Measurements from ENCODE around the gene ARHGAP10. TPM values are rescaled to one million over a fixed set of nuclear protein-coding genes. Genes with fewer than 3 reads are reported as not detected.

ARHGAP10 gene
- total RNA-seq, 1 experiment from 2014 or later, result 11.7 TPM

DNA sequence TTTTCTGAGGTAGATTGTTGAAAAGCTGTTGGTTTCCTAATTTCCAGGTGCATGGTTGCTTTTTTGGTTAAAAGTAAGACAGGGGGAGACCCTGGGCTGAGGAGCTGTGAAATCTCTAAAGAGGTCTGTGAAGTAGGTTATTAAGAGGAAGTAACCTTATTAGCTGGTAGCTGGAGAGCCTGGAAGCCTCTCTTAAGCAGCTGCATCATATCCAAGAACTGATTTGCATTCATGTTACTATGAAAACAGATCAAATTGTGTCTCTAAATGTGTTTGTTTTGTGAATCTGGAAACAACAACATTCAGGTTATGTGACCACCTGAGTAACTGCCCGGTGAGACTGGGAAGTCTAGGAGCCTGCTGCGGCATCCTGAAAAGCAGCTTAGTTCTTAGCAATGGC is 54.1 kb downstream of the ARHGAP10 start:
- Histone ChIP-seq H3K27ac (ENCODE audit: low read length) (no peak overlapping the region), H3K36me3 (ENCODE audit: control insufficient read depth, insufficient read depth, low read length) (no peaks in the 10 kb centered on the region), H3K4me3 (ENCODE audit: low read depth in 2 of 2, low read length in 2 of 2) (no peak overlapping the region), H3K9me3 (ENCODE audit: control insufficient read depth, insufficient read depth, low read depth, low read length) (no peaks in the 10 kb centered on the region), H3K27me3 (ENCODE audit: control insufficient read depth, insufficient read depth, low read length) (no peaks in the 10 kb centered on the region), H3K4me1 (ENCODE audit: control insufficient read depth, insufficient read depth, low read length) (peaks cover 26% of the 10 kb centered on the region)
- no peak for DNase-seq (ENCODE audit: low read depth, low spot score)
- ChIA-PET POLR2A (no interaction called here), CTCF (no interaction called here)
- intact Hi-C loops (cut with micrococcal nuclease; ENCODE audit: unreplicated experiment) (no loop called here), in situ Hi-C loops (cut with HindIII; ENCODE audit: low pct_unique_long_range_greater_than_20kb, low sequenced_read_pairs) (no loop called here)
- TF ChIP-seq CTCF (IDR thresholded peaks at IDR 0.05) (no peak), POLR2AphosphoS5 (IDR thresholded peaks at IDR 0.05; ENCODE audit: low read depth, low read length) (no peak), TCF7L2 (IDR thresholded peaks at IDR 0.05; ENCODE audit: low read depth, low read length) (no peak), REST (IDR thresholded peaks at IDR 0.05; ENCODE audit: insufficient read depth in 1 of 2, low read depth in 2 of 2, low read length in 1 of 2) (no peak), SIN3A (IDR thresholded peaks at IDR 0.05; ENCODE audit: borderline replicate concordance, insufficient read depth, low read depth, low read length) (no peak)
- BruUV-seq (replicated peaks), result no TSS peak
- no peak for ATAC-seq

DNA sequence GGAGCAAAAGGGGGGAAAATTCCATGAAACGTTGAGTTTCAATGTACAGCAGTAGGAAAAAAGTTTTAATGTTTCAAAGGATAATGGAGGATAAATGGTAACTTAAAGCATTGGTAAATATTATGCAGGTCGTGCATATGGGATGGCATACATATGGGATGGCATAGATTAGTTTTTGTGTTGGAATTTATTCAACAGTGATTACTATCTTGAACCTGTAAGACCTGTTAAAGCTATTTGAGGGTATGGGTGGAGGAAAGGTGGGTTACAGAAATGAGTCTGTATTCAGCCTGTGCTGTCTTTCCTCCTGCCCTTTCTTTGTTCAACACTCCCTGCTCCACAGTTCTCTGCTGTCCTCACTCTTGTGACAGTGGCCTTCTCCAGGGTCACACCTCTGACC is 54.6 kb downstream of the ARHGAP10 start:
- H3K9me3 ChIP-seq (ENCODE audit: control insufficient read depth, insufficient read depth, low read depth, low read length), result no peaks in the 10 kb centered on the region
- BruUV-seq (replicated peaks), result no TSS peak
- ChIA-PET POLR2A (no interaction called here), CTCF (no interaction called here)
- peaks cover 26% of the 10 kb centered on the region for H3K4me1 ChIP-seq (ENCODE audit: control insufficient read depth, insufficient read depth, low read length)
- H3K4me3 ChIP-seq (ENCODE audit: low read depth in 2 of 2, low read length in 2 of 2), result no peak overlapping the region
- no peak for ATAC-seq
- in situ Hi-C loops (cut with HindIII; ENCODE audit: low pct_unique_long_range_greater_than_20kb, low sequenced_read_pairs) (no loop called here), intact Hi-C loops (cut with micrococcal nuclease; ENCODE audit: unreplicated experiment) (no loop called here)
- H3K36me3 ChIP-seq (ENCODE audit: control insufficient read depth, insufficient read depth, low read length), result no peaks in the 10 kb centered on the region
- H3K27me3 ChIP-seq (ENCODE audit: control insufficient read depth, insufficient read depth, low read length), result no peaks in the 10 kb centered on the region
- DNase-seq (ENCODE audit: low read depth, low spot score), result no peak
- no peak overlapping the region for H3K27ac ChIP-seq (ENCODE audit: low read length)
- TF ChIP-seq SIN3A (IDR thresholded peaks at IDR 0.05; ENCODE audit: borderline replicate concordance, insufficient read depth, low read depth, low read length), result no peak
- TF ChIP-seq POLR2AphosphoS5 (IDR thresholded peaks at IDR 0.05; ENCODE audit: low read depth, low read length), result no peak
- TF ChIP-seq REST (IDR thresholded peaks at IDR 0.05; ENCODE audit: insufficient read depth in 1 of 2, low read depth in 2 of 2, low read length in 1 of 2), result no peak
- no peak for TF ChIP-seq TCF7L2 (IDR thresholded peaks at IDR 0.05; ENCODE audit: low read depth, low read length)
- no peak for TF ChIP-seq CTCF (IDR thresholded peaks at IDR 0.05)

Measured in Panc1 (cell line).